HG03439 (cell line): ENCODE data around the gene SEPTIN1.
"Not testable (repeated sequence)": the region's sequence is repeated elsewhere in the genome, so short reads cannot be mapped to it uniquely, and the experiment has no call there.

Experiments
- ATAC-seq: cut with Tn5 transposase; IDR thresholded peaks from one replicate; pipeline ENCODE4 v1.9.1; 2021; ENCODE audit warnings: mild to moderate bottlenecking, moderate library complexity; ENCODE audit not compliant: unreplicated experiment

The SEPTIN1 gene

DNA sequence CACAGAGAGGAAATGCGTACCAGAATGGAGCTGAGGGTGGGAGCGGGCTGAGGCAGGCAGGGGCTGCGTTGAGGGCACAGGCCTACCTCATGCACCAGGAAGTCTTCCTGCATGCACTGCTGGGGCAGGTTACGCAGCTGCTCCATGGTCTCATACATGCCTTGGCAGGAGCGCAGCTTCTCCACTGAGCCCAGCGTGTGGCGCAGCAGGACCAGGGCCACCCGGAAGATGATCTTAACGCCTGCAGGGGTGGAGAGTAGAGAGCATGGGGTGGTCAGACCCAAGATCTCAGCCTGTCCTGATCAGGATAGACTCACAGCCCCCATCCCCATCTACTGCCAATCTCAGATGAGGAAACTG lies 23.8 kb downstream of the SEPTIN1 start:
- no peak for ATAC-seq

GRCh38 chr16:30357715-30358576 lies 24.4 kb downstream of the SEPTIN1 start:
- no peak for ATAC-seq

- no peak for ATAC-seq
These were observed 25.2 kb downstream of the SEPTIN1 start for GRCh38 chr16:30357085-30357714.

- no peak for ATAC-seq
These were observed 25.8 kb downstream of the SEPTIN1 start for GRCh38 chr16:30356401-30357084.

DNA sequence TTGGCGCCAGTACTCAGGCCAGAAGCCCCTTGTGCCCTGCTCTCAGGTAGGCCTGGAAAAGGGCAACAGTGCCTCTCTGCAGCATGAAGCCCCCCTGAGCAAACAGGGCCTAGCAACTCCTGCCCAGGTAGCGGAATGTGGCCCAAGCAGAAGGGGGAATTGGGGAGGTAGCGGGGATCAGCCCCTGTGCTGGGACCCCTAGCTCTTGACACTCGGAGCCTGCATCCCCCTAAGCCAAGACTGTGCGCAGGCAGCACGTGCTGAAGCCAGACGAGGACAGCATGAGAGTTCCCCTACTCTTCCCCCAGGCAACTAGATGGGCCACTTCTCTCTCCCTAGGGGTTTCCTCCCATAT lies 26.4 kb downstream of the SEPTIN1 start:
- no peak for ATAC-seq

GRCh38 chr16:30355144-30355953 lies 27.0 kb downstream of the SEPTIN1 start, which contains the start of gene CD2BP2:
TSS of gene CD2BP2 (minus strand) at chr16:30355308. CDS start at chr16:30354681, 627 bp downstream.
- peak; percentile 53 for ATAC-seq

DNA sequence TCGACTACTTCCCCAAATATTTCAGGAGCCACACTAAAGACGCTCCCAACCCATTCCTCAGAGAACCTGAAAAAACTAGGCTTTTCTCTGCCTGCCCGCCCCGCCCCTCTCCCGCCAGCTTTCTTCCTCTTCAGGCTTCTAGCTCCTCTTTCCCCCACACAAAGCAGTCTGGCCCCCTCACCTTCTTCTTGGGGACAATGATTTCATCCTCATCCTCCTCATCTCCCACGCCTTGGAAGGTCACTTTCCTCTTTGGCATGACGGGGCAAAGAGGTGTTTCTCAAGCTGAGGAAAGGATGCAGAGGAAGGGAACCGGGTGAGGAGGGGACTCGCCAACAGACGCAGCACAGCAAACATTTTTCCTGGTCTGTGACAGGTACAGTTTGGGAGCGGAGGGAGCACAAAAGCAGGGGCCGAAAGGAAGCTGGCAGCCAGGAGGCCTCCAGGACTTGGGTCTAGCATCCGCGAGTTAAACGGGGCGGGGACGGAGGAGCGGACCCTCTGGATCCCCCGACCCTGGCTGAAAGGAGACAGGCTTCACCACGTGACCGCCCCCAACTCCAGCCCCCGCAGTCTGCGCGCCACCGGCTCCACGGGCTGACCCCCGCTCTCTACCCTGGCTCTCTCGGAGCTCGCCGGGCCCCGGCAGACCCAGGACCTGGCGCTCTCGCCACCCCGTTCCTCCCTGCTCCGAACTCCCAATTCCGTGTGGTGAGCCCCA lies 27.8 kb downstream of the SEPTIN1 start:
- peak; percentile 21 for ATAC-seq

DNA sequence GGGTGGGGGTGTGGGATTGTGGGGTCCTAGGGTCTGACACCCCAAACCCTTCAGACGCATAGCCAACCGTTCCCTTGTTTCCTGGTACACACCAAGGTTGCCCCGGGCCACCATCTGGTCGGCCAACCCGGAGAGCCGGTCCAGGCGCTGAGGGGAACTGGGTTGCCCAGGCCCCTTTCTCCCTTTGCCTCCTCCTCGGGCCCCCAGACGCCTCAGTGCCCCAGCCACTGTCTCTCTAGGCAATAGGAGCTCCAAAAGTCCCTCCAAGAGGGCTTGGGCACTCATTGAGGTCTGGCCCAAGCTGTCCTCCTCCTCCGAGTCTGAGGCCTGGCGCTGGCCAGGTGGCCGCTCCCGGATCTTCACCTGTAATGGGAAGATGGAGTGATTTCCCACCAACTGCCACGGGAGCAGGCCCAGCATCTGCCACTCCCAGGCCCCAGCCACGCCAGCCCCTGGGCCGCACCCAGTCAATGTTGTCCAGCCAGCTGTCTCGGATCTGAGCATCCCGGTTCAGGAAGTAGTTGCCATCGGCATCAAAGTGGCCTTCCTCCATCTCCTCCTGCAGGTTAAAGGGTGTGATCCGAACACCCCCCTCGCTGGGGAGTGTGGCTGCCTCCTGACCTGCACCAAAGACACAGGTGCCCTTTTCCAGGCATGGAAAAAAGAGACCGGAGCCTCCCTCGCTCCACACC lies 28.8 kb downstream of the SEPTIN1 start:
- no peak for ATAC-seq

DNA sequence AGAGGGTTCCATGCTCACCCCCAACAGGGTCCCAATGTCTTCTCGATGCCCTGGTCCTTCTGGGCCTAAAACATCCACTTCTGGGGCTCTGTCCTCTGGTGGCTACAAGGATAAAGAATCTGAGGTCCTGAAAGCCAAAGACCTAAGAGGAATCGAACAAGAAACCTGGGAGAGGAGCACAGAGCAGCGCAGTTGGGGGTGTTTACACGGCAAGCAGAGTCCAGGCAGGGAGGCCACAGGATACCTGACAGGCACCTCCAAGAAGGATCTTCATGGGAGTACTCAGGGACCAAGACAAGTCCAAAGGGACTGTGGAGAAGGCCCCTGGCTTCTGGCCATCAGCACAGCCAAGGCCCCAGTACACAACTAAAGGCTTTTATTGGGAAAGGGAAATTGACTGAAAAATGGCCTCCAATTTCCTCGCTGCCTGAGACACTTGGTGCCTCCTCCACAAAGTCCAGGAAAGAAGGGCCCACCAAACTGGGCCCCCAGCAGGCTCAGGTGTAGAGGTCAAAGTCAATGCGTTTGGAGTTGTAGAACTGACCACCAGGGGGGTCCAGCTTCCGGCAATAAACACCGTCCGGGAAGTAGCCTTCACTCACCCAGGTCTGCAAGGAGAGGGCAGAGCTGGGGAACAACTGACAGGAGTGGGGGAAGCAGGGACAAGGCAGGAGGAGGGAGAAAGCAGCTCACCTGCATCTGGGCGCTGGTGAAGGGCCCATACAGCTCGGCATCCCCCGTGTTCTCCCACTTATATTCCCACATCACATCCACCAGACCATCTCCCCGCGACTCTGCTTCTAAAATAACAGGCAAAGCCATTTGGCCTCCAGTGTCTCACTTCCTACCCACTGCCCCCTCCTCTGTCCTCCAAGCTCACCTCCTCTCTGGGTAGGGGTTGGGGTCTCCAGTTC lies 29.6 kb downstream of the SEPTIN1 start:
- ATAC-seq, result no peak

DNA sequence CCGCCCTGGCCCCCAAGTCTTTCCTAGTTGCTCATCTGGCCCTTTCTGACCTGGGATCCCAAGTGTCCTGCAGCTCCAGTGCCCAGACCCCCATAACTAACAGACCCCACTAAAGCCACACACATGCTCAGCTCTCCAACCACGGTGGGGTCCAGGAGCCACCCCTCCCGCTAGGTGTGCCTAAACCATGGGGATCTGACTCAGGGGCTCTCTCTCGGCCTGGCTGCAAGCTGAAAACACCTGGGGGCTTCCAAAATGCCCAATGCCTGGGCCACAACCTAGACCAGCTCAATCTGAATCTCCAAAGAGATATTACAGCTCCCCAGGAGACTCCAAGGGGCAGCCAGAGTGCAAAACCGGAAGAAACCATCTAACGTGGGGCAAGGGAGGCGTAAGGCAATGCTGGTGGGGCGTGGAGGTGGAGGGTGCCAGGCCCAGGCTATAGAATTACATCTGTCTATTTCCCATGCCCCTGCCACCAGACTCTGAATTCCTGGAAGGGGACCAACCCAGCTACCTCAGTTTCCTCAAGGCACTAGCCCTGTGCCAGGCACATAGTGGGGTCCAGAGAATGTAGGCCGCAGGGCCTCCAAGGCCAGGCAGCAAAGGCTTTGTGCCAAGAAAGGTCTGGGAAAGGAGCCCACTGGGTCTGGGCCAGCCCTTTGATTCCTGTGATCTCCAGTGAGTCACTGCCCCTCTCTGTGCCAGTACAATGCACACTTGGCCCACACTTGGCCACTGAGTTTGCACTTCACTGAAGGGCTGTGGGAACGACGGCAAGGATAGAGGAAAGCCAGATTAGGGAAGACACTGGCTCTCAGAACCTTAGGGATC lies 30.6 kb downstream of the SEPTIN1 start:
- no peak for ATAC-seq

GRCh38 chr16:30351001-30351441 lies 31.3 kb downstream of the SEPTIN1 start:
- no peak for ATAC-seq

DNA sequence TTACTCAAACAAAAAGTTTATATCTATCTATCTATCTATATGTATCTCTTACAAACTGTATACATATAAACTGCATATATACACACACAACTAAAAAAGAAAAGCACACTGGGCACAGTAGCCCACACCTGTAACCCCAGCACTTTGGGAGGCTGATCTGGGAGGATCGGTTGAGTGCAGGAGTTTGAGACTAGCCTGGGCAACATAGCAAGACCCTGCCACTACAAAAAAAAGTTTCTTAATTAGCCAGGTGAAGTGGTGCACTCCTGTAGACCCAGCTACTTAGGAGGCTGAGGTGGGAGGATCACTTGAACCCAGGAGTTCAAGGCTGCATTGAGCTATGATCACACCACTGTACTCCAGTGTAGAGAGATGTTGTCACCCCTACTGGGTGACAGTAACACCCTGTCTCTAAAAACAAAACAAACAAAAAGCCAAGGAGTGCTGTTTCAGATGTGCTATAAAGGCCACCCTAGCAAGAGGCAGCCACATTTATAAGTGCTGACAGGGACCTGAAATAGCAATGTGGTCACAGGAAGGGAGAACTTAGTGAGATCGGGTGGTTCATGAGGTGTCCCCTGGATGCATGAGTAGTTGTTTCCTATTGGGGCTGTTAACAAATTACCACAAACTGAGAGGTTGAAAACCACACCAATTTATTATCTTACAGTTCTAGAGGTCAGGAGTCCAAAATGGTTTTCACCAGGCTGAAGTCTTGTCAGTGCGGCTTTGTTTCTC lies 32.1 kb downstream of the SEPTIN1 start:
- ATAC-seq, result no peak

DNA sequence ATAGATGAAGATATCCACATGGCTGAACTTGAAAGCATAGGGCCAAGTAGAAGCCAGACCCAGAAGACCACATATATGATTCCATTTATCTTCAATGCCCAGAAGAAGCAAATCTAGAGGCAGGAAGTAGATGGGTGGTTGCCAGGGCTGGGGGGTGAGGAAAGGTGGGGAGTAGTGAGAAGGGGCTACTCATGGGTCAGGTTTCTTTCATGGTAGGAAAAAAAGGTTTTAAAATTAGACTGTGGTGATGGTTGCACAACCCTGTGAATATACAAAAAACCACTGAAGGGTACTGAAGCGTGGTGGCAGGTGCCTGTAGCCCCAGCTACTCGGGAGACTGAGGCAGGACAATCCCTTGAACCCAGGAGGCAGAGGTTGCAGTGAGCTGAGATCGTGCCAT lies 32.7 kb downstream of the SEPTIN1 start:
- ATAC-seq, result no peak

DNA sequence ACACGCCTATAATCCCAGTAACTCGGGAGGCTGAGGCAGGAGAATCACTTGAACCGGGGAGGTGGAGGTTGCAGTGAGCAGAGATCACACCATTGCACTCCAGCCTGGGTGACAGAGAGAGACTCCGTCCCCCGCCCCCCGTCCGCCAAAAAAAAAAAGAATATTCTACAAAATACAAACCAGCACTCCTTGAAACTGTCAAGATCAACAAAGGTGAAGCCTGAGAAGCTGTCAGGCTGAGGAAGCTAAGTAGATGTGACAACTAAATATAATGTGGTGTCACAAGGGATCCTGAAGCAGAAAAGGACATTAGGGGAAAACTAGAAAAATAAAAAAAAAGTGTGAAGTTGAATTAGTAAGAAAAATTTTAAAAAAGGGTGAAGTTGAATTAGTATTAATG lies 33.4 kb downstream of the SEPTIN1 start:
- ATAC-seq, result no peak

DNA sequence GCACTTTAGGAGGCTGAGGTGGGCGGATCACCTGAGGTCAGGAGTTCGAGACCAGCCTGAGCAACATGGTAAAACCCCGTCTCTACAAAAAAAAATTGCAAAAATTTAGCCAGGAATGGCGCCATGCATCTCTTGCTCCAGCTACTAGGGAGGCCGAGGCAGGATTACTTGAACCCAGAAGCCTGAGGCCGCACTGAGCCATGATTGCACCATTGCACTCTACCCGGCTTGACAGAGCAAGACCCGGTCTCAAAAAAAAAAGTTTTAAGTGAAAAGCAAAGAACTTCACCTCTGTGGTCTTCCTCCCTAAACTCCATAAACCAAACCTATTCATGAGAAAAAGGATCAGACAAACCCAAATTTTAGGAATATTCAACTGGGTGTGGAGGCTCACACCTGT lies 34.2 kb downstream of the SEPTIN1 start:
- ATAC-seq, result no peak

GRCh38 chr16:30346286-30346685 lies 36.1 kb downstream of the SEPTIN1 start:
- no peak for ATAC-seq

DNA sequence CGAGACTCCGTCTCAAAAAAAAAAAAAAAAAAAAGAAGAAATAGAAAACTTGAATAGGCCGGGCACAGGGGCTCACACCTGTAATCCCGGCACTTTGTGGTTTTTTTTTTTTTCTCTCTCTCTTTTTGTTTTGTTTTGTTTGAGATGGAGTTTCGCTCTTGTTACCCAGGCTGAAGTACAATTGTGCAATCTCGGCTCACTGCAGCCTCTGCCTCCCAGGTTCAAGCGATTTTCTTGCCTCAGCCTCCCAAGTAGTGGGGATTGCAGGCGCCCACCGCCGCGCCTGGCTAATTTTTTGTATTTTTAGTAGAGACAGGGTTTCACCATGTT lies 38.9 kb downstream of the SEPTIN1 start:
- not testable (repeated sequence) for ATAC-seq
